A673 (cell line): ENCODE measurements around the gene CCDC148. TPM values are rescaled to one million over a fixed set of nuclear protein-coding genes. Genes with fewer than 3 reads are reported as not detected.

Source experiments
- BruUV-seq: library from RNA; stranded (reverse); fragments of 400-500 nt; replicated peaks from 2 replicates; lab custom pipeline; 2021; lab: Mats Ljungman, UMichigan
- CTCF ChIA-PET: fragments of 300-600 bp; sonication (Branson Sonifier 250); formaldehyde crosslinking; loops from one replicate; lab custom pipeline; 2022; ENCODE audit warnings: antibody characterized with exemption; lab: Charles Lee
- POLR2A ChIA-PET: fragments of 300-600 bp; sonication (Branson Sonifier 250); formaldehyde crosslinking; loops from one replicate; lab custom pipeline; 2022; ENCODE audit warnings: antibody characterized with exemption; ENCODE audit not compliant: low non-redundant PET; lab: Charles Lee
- DNase-seq: peaks from one replicate; pipeline ENCODE4 v3.0.0-alpha.2; 2015; ENCODE audit warnings: low spot score
- H3K27ac ChIP-seq: fragments of 200-600 bp; sonication (generic); 2 replicates; pipeline ENCODE4 v1.5.1; 2016; ENCODE audit warnings: mixed run types, low read depth, mild to moderate bottlenecking, mixed read lengths, antibody characterized with exemption, low read length; ENCODE audit not compliant: poor library complexity, severe bottlenecking
- H3K27me3 ChIP-seq: fragments of 200-600 bp; sonication (generic); replicated peaks from 2 replicates; pipeline ENCODE4 v1.6.1; 2017; ENCODE audit warnings: mixed run types, low read depth, mild to moderate bottlenecking, mixed read lengths, antibody characterized with exemption, low read length; ENCODE audit not compliant: insufficient read depth, poor library complexity
- H3K36me3 ChIP-seq: fragments of 200-600 bp; sonication (generic); 2 replicates; pipeline ENCODE4 v1.6.1; 2016; ENCODE audit warnings: mixed run types, mild to moderate bottlenecking, mixed read lengths, antibody characterized with exemption, low read length; ENCODE audit not compliant: insufficient read depth, poor library complexity, severe bottlenecking
- H3K4me1 ChIP-seq: fragments of 200-600 bp; sonication (generic); 2 replicates; pipeline ENCODE4 v1.6.1; 2017; ENCODE audit warnings: mixed run types, mild to moderate bottlenecking, mixed read lengths, antibody characterized with exemption, low read length; ENCODE audit not compliant: insufficient read depth, poor library complexity, severe bottlenecking
- H3K4me3 ChIP-seq: fragments of 200-600 bp; sonication (generic); 2 replicates; pipeline ENCODE4 v1.5.1; 2016; ENCODE audit warnings: low read depth, mixed run types, mild to moderate bottlenecking, mixed read lengths, low read length; ENCODE audit not compliant: poor library complexity, severe bottlenecking
- H3K9me3 ChIP-seq: fragments of 200-600 bp; sonication (generic); 2 replicates; pipeline ENCODE4 v1.6.1; 2016; ENCODE audit warnings: mixed run types, low read depth, mild to moderate bottlenecking, mixed read lengths, antibody characterized with exemption, low read length; ENCODE audit not compliant: poor library complexity, severe bottlenecking
- EZH2 ChIP-seq: fragments of 200-600 bp; sonication (generic); IDR thresholded peaks from 2 replicates; pipeline ENCODE4 v1.6.1; 2017; ENCODE audit warnings: borderline replicate concordance, low read depth, mild to moderate bottlenecking, mixed read lengths, antibody characterized with exemption, low read length; ENCODE audit not compliant: poor library complexity, severe bottlenecking
- intact Hi-C: fragments of 100-400 bp; cut with micrococcal nuclease; formaldehyde crosslinking; loops from one replicate; pipeline ENCODE4 v1.10.0; 2022; ENCODE audit not compliant: unreplicated experiment
- total RNA-seq: library from RNA; stranded (reverse); gene quantifications from 2 replicates; pipeline ENCODE4 v1.2.3, GENCODE V29; 2021
- TF ChIP-seq, protein P1 (sequence below): fragments of 300-800, 200-600 bp; sonication (generic); conservative IDR thresholded peaks from 2 replicates; pipeline ENCODE4 v1.5.1; 2017; ENCODE audit warnings: low read depth, mild to moderate bottlenecking, antibody characterized with exemption, low read length, moderate library complexity, mixed read lengths

The CCDC148 gene
- total RNA-seq, 1 experiment from 2014 or later: 0.90 TPM

DNA sequence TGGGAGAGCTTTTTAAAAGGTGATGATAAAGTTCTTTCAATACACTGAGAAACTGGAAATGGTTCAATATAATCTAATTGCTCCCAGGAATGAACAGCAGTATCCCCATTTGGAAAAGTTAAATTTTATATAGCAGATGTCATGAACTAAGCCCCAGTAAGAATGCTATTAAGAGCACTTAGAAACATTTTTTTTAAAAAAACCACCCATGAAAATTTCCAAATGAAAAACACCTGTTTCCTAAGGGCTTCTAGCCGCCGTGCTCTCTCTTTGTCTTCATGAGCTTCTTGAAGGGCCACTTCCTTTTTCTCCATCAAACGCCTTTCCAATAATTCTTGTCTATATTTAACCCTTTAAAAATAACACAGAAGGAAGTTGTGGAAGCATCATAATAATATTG is 277.9 kb downstream of the CCDC148 start:
- H3K36me3 ChIP-seq: no peaks in the 10 kb centered on the region
- no TSS peak for BruUV-seq
- ChIA-PET POLR2A (no interaction called here), CTCF (interaction anchor here (1.0 kb wide), 1 partner anchor 566 kb away, joined by 3 read pairs; no protein-coding TSS in a partner anchor)
- H3K27me3 ChIP-seq: no peaks in the 10 kb centered on the region
- H3K4me3 ChIP-seq: no peak overlapping the region
- no peak overlapping the region for H3K27ac ChIP-seq
- H3K4me1 ChIP-seq: peaks cover 12% of the 10 kb centered on the region
- intact Hi-C loops: loop anchor here (2.0 to 5.0 kb wide), 4 partner anchors 146 to 566 kb away; partner anchors contain the start of genes CCDC148 and PKP4
- no peak for TF ChIP-seq EZH2
- TF ChIP-seq, protein P1, sequence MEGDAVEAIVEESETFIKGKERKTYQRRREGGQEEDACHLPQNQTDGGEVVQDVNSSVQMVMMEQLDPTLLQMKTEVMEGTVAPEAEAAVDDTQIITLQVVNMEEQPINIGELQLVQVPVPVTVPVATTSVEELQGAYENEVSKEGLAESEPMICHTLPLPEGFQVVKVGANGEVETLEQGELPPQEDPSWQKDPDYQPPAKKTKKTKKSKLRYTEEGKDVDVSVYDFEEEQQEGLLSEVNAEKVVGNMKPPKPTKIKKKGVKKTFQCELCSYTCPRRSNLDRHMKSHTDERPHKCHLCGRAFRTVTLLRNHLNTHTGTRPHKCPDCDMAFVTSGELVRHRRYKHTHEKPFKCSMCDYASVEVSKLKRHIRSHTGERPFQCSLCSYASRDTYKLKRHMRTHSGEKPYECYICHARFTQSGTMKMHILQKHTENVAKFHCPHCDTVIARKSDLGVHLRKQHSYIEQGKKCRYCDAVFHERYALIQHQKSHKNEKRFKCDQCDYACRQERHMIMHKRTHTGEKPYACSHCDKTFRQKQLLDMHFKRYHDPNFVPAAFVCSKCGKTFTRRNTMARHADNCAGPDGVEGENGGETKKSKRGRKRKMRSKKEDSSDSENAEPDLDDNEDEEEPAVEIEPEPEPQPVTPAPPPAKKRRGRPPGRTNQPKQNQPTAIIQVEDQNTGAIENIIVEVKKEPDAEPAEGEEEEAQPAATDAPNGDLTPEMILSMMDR: no peak
- DNase-seq: peak; percentile 48
- no peaks in the 10 kb centered on the region for H3K9me3 ChIP-seq

- ChIA-PET CTCF (no interaction called here), POLR2A (no interaction called here)
- no peaks in the 10 kb centered on the region for H3K27me3 ChIP-seq
These were observed 281.6 kb downstream of the CCDC148 start for GRCh38 chr2:158174956-158175355.

GRCh38 chr2:158174495-158174894 is 282.1 kb downstream of the CCDC148 start:
- CTCF ChIA-PET: no interaction called here
- Histone ChIP-seq H3K4me1 (peaks cover 7% of the 10 kb centered on the region), H3K9me3 (no peaks in the 10 kb centered on the region), H3K4me3 (no peak overlapping the region), H3K27ac (no peak overlapping the region), H3K36me3 (no peaks in the 10 kb centered on the region), H3K27me3 (no peaks in the 10 kb centered on the region)
- no peak for TF ChIP-seq EZH2
- TF ChIP-seq, protein P1: no peak
- no peak for DNase-seq
- BruUV-seq: no TSS peak
- POLR2A ChIA-PET: no interaction called here
- intact Hi-C loops: no loop called here

More at GRCh38 chr2:158174956-158175355, 281.6 kb downstream of the CCDC148 start:
- DNase-seq: no peak
- TF ChIP-seq, protein P1: no peak
- no peak for TF ChIP-seq EZH2
- no peak overlapping the region for H3K4me3 ChIP-seq
- no peaks in the 10 kb centered on the region for H3K9me3 ChIP-seq
- H3K36me3 ChIP-seq: no peaks in the 10 kb centered on the region
- no peak overlapping the region for H3K27ac ChIP-seq
- intact Hi-C loops: loop anchor here (5.0 kb wide), 3 partner anchors 143 to 442 kb away; partner anchors contain the start of genes CCDC148 and PKP4
- no TSS peak for BruUV-seq
- H3K4me1 ChIP-seq: peaks cover 7% of the 10 kb centered on the region
